ENCODE measurements around the gene ZNF865. TPM values are rescaled to one million over a fixed set of nuclear protein-coding genes. Genes with fewer than 3 reads are reported as not detected.

ZNF865 gene
- total RNA-seq, 5 donors from 2014 or later (not counting 1 experiment from before 2014, with no cell fraction given), result 16.3 to 29.4 (median 27.3) TPM

- no peak overlapping the region for H3K27ac ChIP-seq (ENCODE audit: low read length)
- Mint-ChIP-seq H3K4me3 (peak overlapping the region in 1 of 3 donors; percentile 85), H3K36me3 (peaks cover 43% of the 10 kb centered on the region), H3K27me3 (no peaks in the 10 kb centered on the region), H3K4me1 (peaks cover 55 to 69% (median 61%) of the 10 kb centered on the region in 3 donors), H3K27ac (no peak overlapping the region), H3K9me3 (no peaks in the 10 kb centered on the region)
- peaks cover 17 to 61% of the 10 kb centered on the region in 2 experiments for H3K4me1 ChIP-seq (ENCODE audit: control insufficient read depth in 1 of 2, extremely low read depth in 1 of 2, insufficient read depth in 2 of 2, low read length in 2 of 2)
- ChIA-PET CTCF (no interaction called here), POLR2A (no interaction called here)
- no peaks in the 10 kb centered on the region for H3K27me3 ChIP-seq (replicated peaks in 1 of 2; ENCODE audit: control insufficient read depth in 2 of 2, extremely low read depth in 1 of 2, insufficient read depth in 2 of 2, low read length in 1 of 2)
- peaks cover 9 to 74% of the 10 kb centered on the region in 2 donors for H3K36me3 ChIP-seq (ENCODE audit: control insufficient read depth in 2 of 2, extremely low read depth in 1 of 2, insufficient read depth in 1 of 2, low read length in 1 of 2)
- ATAC-seq (replicated peaks in 1 of 4) (no peak), DNase-seq (no peak)
- no peak overlapping the region for H3K4me3 ChIP-seq (ENCODE audit: control insufficient read depth in 1 of 2, extremely low read depth in 1 of 2, low read length in 1 of 2)
- WGBS (ENCODE audit: insufficient coverage), result 100% methylated on average over 2 of the region's 9 CpGs
- H3K9me3 ChIP-seq, result no peaks in the 10 kb centered on the region
These were observed 54.4 kb downstream of the ZNF865 start for GRCh38 chr19:55659822-55660221.

- 94% methylated on average over 4 of the region's 12 CpGs for WGBS (ENCODE audit: insufficient coverage)
- Histone ChIP-seq H3K27me3 (replicated peaks in 1 of 2; ENCODE audit: control insufficient read depth in 2 of 2, extremely low read depth in 1 of 2, insufficient read depth in 2 of 2, low read length in 1 of 2) (no peaks in the 10 kb centered on the region), H3K27ac (ENCODE audit: low read length) (no peak overlapping the region), H3K9me3 (no peaks in the 10 kb centered on the region), H3K4me3 (ENCODE audit: control insufficient read depth in 1 of 2, extremely low read depth in 1 of 2, low read length in 1 of 2) (no peak overlapping the region), H3K4me1 (ENCODE audit: control insufficient read depth in 1 of 2, extremely low read depth in 1 of 2, insufficient read depth in 2 of 2, low read length in 2 of 2) (peaks cover 17 to 61% of the 10 kb centered on the region in 2 experiments), H3K36me3 (ENCODE audit: control insufficient read depth in 2 of 2, extremely low read depth in 1 of 2, insufficient read depth in 1 of 2, low read length in 1 of 2) (peaks cover 9 to 76% of the 10 kb centered on the region in 2 donors)
- CTCF ChIA-PET, result no interaction called here
- Mint-ChIP-seq H3K27me3 (no peaks in the 10 kb centered on the region), H3K4me3 (no peak overlapping the region), H3K27ac (no peak overlapping the region), H3K4me1 (peaks cover 55 to 70% (median 61%) of the 10 kb centered on the region in 3 donors), H3K36me3 (peaks cover 45% of the 10 kb centered on the region), H3K9me3 (no peaks in the 10 kb centered on the region)
- DNase-seq (no peak), ATAC-seq (replicated peaks in 1 of 4) (no peak)
- POLR2A ChIA-PET, result no interaction called here
These were observed 55.0 kb downstream of the ZNF865 start for GRCh38 chr19:55660404-55660803.

DNA sequence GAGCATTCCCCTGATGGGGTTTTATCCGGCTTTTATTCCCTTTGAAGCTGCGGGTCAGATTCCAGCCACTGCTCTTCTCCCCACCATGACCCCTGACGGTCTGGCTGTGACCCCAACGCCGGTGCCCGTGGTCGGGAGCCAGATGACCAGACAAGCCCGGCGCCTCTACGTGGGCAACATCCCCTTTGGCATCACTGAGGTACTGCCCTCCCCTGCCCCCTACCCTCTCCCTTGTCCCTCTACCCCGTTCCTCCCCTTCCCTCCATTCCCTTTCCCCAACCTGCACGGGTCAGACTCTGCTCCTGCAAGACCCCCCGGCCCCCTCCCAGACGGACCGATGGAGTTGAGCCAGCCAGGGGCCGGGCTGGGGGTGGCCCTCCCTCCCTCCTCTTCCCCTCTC, 55.5 kb downstream of the ZNF865 start:
- no peak for ATAC-seq (replicated peaks in 1 of 4)
- Mint-ChIP-seq H3K27me3 (no peaks in the 10 kb centered on the region), H3K27ac (no peak overlapping the region), H3K9me3 (no peaks in the 10 kb centered on the region), H3K36me3 (peaks cover 45% of the 10 kb centered on the region), H3K4me1 (peaks cover 55 to 67% (median 58%) of the 10 kb centered on the region in 3 donors), H3K4me3 (no peak overlapping the region)
- DNase-seq, result no peak
- no peaks in the 10 kb centered on the region for H3K27me3 ChIP-seq (replicated peaks in 1 of 2; ENCODE audit: control insufficient read depth in 2 of 2, extremely low read depth in 1 of 2, insufficient read depth in 2 of 2, low read length in 1 of 2)
- ChIA-PET POLR2A (interaction anchor here in 1 of 2 donors (0.7 kb wide), 1 partner anchor 9 kb away, joined by 3 read pairs; no protein-coding TSS in a partner anchor), CTCF (no interaction called here)
- H3K36me3 ChIP-seq (ENCODE audit: control insufficient read depth in 2 of 2, extremely low read depth in 1 of 2, insufficient read depth in 1 of 2, low read length in 1 of 2), result peaks cover 9 to 79% of the 10 kb centered on the region in 2 donors
- H3K9me3 ChIP-seq, result no peaks in the 10 kb centered on the region
- peaks cover 16 to 55% of the 10 kb centered on the region in 2 experiments for H3K4me1 ChIP-seq (ENCODE audit: control insufficient read depth in 1 of 2, extremely low read depth in 1 of 2, insufficient read depth in 2 of 2, low read length in 2 of 2)
- H3K27ac ChIP-seq (ENCODE audit: low read length), result no peak overlapping the region
- WGBS (ENCODE audit: insufficient coverage), result 95% methylated on average over 10 of the region's 16 CpGs
- H3K4me3 ChIP-seq (ENCODE audit: control insufficient read depth in 1 of 2, extremely low read depth in 1 of 2, low read length in 1 of 2), result no peak overlapping the region

GRCh38 chr19:55661826-55662225, 56.4 kb downstream of the ZNF865 start:
- ChIA-PET CTCF (no interaction called here), POLR2A (no interaction called here)
- Mint-ChIP-seq H3K27me3 (no peaks in the 10 kb centered on the region), H3K27ac (no peak overlapping the region), H3K36me3 (peaks cover 45% of the 10 kb centered on the region), H3K4me3 (no peak overlapping the region), H3K4me1 (peaks cover 49 to 64% (median 56%) of the 10 kb centered on the region in 3 donors), H3K9me3 (no peaks in the 10 kb centered on the region)
- DNase-seq (no peak), ATAC-seq (replicated peaks in 1 of 4) (no peak)
- Histone ChIP-seq H3K36me3 (ENCODE audit: control insufficient read depth in 2 of 2, extremely low read depth in 1 of 2, insufficient read depth in 1 of 2, low read length in 1 of 2) (peaks cover 16 to 88% of the 10 kb centered on the region in 2 donors), H3K27me3 (replicated peaks in 1 of 2; ENCODE audit: control insufficient read depth in 2 of 2, extremely low read depth in 1 of 2, insufficient read depth in 2 of 2, low read length in 1 of 2) (no peaks in the 10 kb centered on the region), H3K4me3 (ENCODE audit: control insufficient read depth in 1 of 2, extremely low read depth in 1 of 2, low read length in 1 of 2) (no peak overlapping the region), H3K9me3 (no peaks in the 10 kb centered on the region), H3K27ac (ENCODE audit: low read length) (no peak overlapping the region), H3K4me1 (ENCODE audit: control insufficient read depth in 1 of 2, extremely low read depth in 1 of 2, insufficient read depth in 2 of 2, low read length in 2 of 2) (peaks cover 9 to 54% of the 10 kb centered on the region in 2 experiments)
- WGBS (ENCODE audit: insufficient coverage), result 69% methylated on average over 7 of the region's 7 CpGs

GRCh38 chr19:55663846-55664536, 58.5 kb downstream of the ZNF865 start:
- CTCF ChIA-PET, result no interaction called here
- POLR2A ChIA-PET, result no interaction called here
- H3K27me3 Mint-ChIP-seq, result no peaks in the 10 kb centered on the region
- H3K4me3 Mint-ChIP-seq, result no peak overlapping the region
- ATAC-seq (replicated peaks in 1 of 4), result no peak
- WGBS (ENCODE audit: insufficient coverage), result 98% methylated on average over 19 of the region's 20 CpGs
- DNase-seq, result no peak
- H3K27ac Mint-ChIP-seq, result no peak overlapping the region
- peaks cover 0 to 47% of the 10 kb centered on the region in 2 experiments for H3K4me1 ChIP-seq (ENCODE audit: control insufficient read depth in 1 of 2, extremely low read depth in 1 of 2, insufficient read depth in 2 of 2, low read length in 2 of 2)
- H3K36me3 ChIP-seq (ENCODE audit: control insufficient read depth in 2 of 2, extremely low read depth in 1 of 2, insufficient read depth in 1 of 2, low read length in 1 of 2), result peaks cover 24 to 90% of the 10 kb centered on the region in 2 donors
- H3K36me3 Mint-ChIP-seq, result peaks cover 40% of the 10 kb centered on the region
- no peak overlapping the region for H3K27ac ChIP-seq (ENCODE audit: low read length)
- no peak overlapping the region for H3K4me3 ChIP-seq (ENCODE audit: control insufficient read depth in 1 of 2, extremely low read depth in 1 of 2, low read length in 1 of 2)
- no peaks in the 10 kb centered on the region for H3K9me3 Mint-ChIP-seq
- no peaks in the 10 kb centered on the region for H3K9me3 ChIP-seq
- peaks cover 37 to 46% (median 40%) of the 10 kb centered on the region in 3 donors for H3K4me1 Mint-ChIP-seq
- no peaks in the 10 kb centered on the region for H3K27me3 ChIP-seq (replicated peaks in 1 of 2; ENCODE audit: control insufficient read depth in 2 of 2, extremely low read depth in 1 of 2, insufficient read depth in 2 of 2, low read length in 1 of 2)

- CTCF ChIA-PET, result interaction anchor here in 1 of 2 donors (0.6 kb wide), 1 partner anchor 197 kb away, joined by 3 read pairs; no protein-coding TSS in a partner anchor
- ATAC-seq (replicated peaks in 1 of 4) (no peak), DNase-seq (no peak)
- Mint-ChIP-seq H3K27ac (no peak overlapping the region), H3K9me3 (no peaks in the 10 kb centered on the region), H3K36me3 (peaks cover 49% of the 10 kb centered on the region), H3K4me3 (no peak overlapping the region), H3K4me1 (peaks cover 42 to 50% (median 46%) of the 10 kb centered on the region in 3 donors), H3K27me3 (no peaks in the 10 kb centered on the region)
- WGBS (ENCODE audit: insufficient coverage), result 95% methylated on average over 12 of the region's 12 CpGs
- no peaks in the 10 kb centered on the region for H3K27me3 ChIP-seq (replicated peaks in 1 of 2; ENCODE audit: control insufficient read depth in 2 of 2, extremely low read depth in 1 of 2, insufficient read depth in 2 of 2, low read length in 1 of 2)
- H3K9me3 ChIP-seq, result no peaks in the 10 kb centered on the region
- peaks cover 37 to 87% of the 10 kb centered on the region in 2 donors for H3K36me3 ChIP-seq (ENCODE audit: control insufficient read depth in 2 of 2, extremely low read depth in 1 of 2, insufficient read depth in 1 of 2, low read length in 1 of 2)
- peaks cover 0 to 46% of the 10 kb centered on the region in 2 experiments for H3K4me1 ChIP-seq (ENCODE audit: control insufficient read depth in 1 of 2, extremely low read depth in 1 of 2, insufficient read depth in 2 of 2, low read length in 2 of 2)
- H3K27ac ChIP-seq (ENCODE audit: low read length), result no peak overlapping the region
- H3K4me3 ChIP-seq (ENCODE audit: control insufficient read depth in 1 of 2, extremely low read depth in 1 of 2, low read length in 1 of 2), result no peak overlapping the region
- POLR2A ChIA-PET, result no interaction called here
These were observed 61.0 kb downstream of the ZNF865 start for GRCh38 chr19:55666343-55667005.
